GM19438 (cell line): ENCODE results near the gene CREBL2.
A peak's percentile ranks its signal among the peaks of the same experiment; 100 is the strongest.
"Not testable (repeated sequence)": the region's sequence is repeated elsewhere in the genome, so short reads cannot be mapped to it uniquely, and the experiment has no call there.

Experiments used
- ATAC-seq: cut with Tn5 transposase; IDR thresholded peaks from one replicate; pipeline ENCODE4 v1.9.1; 2021; ENCODE audit warnings: low read depth; ENCODE audit not compliant: unreplicated experiment

The CREBL2 gene, protein sequence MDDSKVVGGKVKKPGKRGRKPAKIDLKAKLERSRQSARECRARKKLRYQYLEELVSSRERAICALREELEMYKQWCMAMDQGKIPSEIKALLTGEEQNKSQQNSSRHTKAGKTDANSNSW

GRCh38 chr12:12611512-12612306, at the start of gene CREBL2:
CREBL2 (plus strand) TSS chr12:12611876; CDS start chr12:12612173, 297 bp downstream.
- ATAC-seq = peak; percentile 73

GRCh38 chr12:12562016-12562483, 49.6 kb upstream of the CREBL2 start:
- no peak for ATAC-seq

GRCh38 chr12:12562585-12563261, 49.0 kb upstream of the CREBL2 start, which contains the start of gene DUSP16:
DUSP16 (minus strand) TSS chr12:12562863; CDS start chr12:12521098, 41,765 bp downstream.
- ATAC-seq = peak; percentile 62

GRCh38 chr12:12563290-12563928, 48.3 kb upstream of the CREBL2 start:
- ATAC-seq = no peak

GRCh38 chr12:12564911-12565310, 46.8 kb upstream of the CREBL2 start:
- ATAC-seq = no peak

GRCh38 chr12:12565971-12566370, 45.7 kb upstream of the CREBL2 start:
- ATAC-seq = not testable (repeated sequence)

- no peak for ATAC-seq
Measured at GRCh38 chr12:12572659-12573058, 39.0 kb upstream of the CREBL2 start.

- no peak for ATAC-seq
Measured at GRCh38 chr12:12577786-12578185, 33.9 kb upstream of the CREBL2 start.

DNA sequence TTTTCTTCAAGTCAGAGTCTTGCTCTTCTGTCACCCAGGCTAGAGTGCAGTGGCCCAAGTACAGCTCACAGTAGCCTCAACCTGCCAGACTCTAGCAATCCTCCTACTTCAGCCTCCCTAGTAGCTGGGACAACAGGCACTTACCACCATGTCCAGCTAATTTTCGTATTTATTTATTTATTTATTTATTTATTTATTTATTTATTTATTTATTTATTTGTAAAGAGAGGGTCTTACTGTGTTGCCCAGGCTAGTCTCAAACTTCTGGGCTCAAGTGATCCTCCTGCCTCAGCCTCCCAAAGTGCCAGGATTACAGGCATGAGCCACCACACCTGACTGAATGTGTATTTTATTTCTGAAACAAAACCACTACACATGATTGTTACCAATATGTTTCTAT, 31.0 kb upstream of the CREBL2 start:
- not testable (repeated sequence) for ATAC-seq

GRCh38 chr12:12582193-12582881, 29.3 kb upstream of the CREBL2 start:
- ATAC-seq = peak; percentile 49

DNA sequence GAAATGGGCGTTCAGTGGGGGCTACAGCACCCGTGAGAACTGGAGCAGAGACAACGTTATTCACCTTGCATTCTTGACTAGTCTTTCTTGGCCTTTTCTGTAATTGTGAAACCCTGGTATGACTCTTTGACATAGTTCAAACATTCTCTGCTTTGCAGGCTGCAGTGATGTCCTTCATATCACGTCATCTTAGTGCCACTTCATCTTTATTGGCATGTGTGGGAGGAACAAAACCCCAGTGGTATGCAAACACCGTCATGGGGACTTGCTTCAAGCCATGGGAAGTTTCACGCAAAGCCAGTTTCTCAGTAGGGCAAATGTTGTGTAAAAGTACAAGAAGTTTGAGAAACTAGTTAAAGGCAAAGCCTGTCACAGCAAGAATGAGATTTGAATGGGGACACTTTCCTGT, 28.8 kb upstream of the CREBL2 start:
- peak; percentile 93 for ATAC-seq

GRCh38 chr12:12583510-12584178, 28.0 kb upstream of the CREBL2 start:
- no peak for ATAC-seq

- ATAC-seq = no peak
Measured at GRCh38 chr12:12585115-12585863, 26.4 kb upstream of the CREBL2 start.

GRCh38 chr12:12586879-12587675, 24.6 kb upstream of the CREBL2 start:
- no peak for ATAC-seq

DNA sequence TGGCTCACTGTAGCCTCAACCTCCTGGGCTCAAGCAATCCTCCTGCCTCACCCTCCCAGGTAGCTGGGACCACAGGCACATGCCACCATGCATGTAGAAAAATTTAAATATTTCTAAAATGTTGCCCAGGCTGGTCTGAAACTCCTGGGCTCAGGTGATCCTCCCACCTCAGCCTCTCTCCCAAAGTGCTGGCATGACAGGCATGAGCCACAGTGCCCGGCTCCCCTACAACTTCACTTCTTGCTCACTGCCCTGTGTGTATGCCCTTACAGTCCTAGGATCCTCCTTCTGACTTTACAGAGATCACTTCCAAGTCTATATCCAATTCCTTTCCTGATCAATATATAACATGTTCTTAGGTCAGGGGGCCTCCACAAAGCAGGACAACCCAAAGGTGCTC, 23.8 kb upstream of the CREBL2 start:
- no peak for ATAC-seq

DNA sequence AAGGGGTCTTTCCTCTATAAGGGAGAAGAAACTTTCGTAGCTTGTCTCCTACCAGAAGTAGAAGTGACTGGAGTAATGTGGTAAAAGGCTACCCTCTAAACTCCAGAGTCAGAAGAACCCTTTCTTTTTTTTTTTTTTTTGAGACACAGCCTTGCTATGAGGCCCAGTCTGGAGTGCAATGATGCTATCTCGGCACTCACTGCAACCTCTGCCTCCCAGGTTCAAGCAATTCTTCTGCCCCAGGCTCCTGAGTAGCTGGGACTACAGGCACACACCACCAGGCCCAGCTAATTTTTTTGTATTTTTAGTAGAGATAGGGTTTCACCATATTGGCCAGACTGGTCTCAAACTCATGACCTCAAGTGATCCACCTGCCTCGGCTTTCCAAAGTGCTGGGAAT, 23.2 kb upstream of the CREBL2 start:
- not testable (repeated sequence) for ATAC-seq

DNA sequence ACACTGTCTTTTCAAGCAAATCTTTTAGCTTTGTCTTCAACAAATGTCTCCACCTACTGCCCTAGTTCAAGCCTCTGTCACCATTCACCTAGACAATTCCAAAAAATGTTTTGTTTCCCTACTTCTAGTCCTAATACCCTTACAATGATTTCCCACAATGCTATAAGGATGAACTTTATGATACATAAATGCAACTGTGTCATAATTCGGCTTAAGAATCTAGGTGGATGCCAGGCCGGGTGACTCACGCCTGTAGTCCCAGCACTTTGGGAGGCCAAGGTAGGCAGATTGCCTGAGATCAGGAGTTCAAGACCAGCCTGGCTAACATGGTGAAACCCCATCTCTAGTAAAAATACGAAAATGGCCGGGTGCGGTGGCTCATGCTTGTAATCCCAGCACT, 20.7 kb upstream of the CREBL2 start:
- no peak for ATAC-seq

DNA sequence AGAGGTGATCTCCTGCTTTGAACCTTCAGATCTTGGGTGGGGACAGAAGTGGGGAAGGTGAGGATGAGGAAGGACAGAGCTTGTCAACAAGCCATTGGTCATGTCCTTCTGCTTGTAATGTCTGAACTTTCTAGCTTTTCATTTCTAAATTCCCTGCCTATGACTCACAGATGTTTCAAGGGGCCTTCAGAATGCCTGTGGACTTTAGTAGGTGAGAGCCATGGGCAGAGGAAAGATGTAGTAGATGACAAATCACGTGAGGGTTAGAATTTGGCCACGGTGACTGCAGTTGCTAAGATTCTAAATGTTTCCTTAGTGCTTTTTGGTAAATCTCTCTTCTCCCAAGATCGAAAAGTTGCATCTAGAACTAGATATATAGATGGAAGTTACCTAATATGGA, 18.7 kb upstream of the CREBL2 start:
- no peak for ATAC-seq
